H9 (cell line): ENCODE measurements around the gene APOL4. TPM values are rescaled to one million over a fixed set of nuclear protein-coding genes. Genes with fewer than 3 reads are reported as not detected.
"Not testable (repeated sequence)": the region's sequence is repeated elsewhere in the genome, so short reads cannot be mapped to it uniquely, and the experiment has no call there.

Experiments used
- DNase-seq: peaks from one replicate; pipeline ENCODE4 v3.0.0-alpha.2; 2017
- H2AFZ ChIP-seq: one replicate; pipeline ENCODE4 v1.6.1; 2013; ENCODE audit warnings: mild to moderate bottlenecking, low read length, control low read depth, moderate library complexity
- H2AK5ac ChIP-seq: 2 replicates; pipeline ENCODE4 v1.6.1; 2013; ENCODE audit warnings: low read length, control low read depth, mixed read lengths; ENCODE audit not compliant: insufficient read length
- H2BK120ac ChIP-seq: one replicate; pipeline ENCODE4 v1.6.1; 2013; ENCODE audit warnings: low read depth, mild to moderate bottlenecking, low read length, control low read depth, inconsistent platforms; ENCODE audit not compliant: poor library complexity, severe bottlenecking
- H2BK12ac ChIP-seq: 2 replicates; pipeline ENCODE4 v1.6.1; 2013; ENCODE audit warnings: low read length, control low read depth, mixed read lengths, low read depth; ENCODE audit not compliant: insufficient read length
- H2BK15ac ChIP-seq: 2 replicates; pipeline ENCODE4 v1.6.1; 2013; ENCODE audit warnings: low read depth, low read length, control low read depth
- H2BK20ac ChIP-seq: one replicate; pipeline ENCODE4 v1.6.1; 2013; ENCODE audit warnings: low read depth, mild to moderate bottlenecking, low read length, control low read depth, inconsistent platforms; ENCODE audit not compliant: poor library complexity, severe bottlenecking
- H2BK5ac ChIP-seq: 2 replicates; pipeline ENCODE4 v1.6.1; 2013; ENCODE audit warnings: low read length, control low read depth, mixed read lengths; ENCODE audit not compliant: insufficient read length
- H3K14ac ChIP-seq: 2 replicates; pipeline ENCODE4 v1.6.1; 2013; ENCODE audit warnings: low read length, control low read depth; ENCODE audit not compliant: insufficient read depth
- H3K18ac ChIP-seq: 2 replicates; pipeline ENCODE4 v1.6.1; 2013; ENCODE audit warnings: low read depth, mild to moderate bottlenecking, mixed read lengths, low read length, control low read depth; ENCODE audit not compliant: insufficient read length
- H3K23ac ChIP-seq: 2 replicates; pipeline ENCODE4 v1.6.1; 2013; ENCODE audit warnings: low read length, control low read depth, mixed read lengths, low read depth; ENCODE audit not compliant: insufficient read length
- H3K23me2 ChIP-seq: 2 replicates; pipeline ENCODE4 v1.6.1; 2013; ENCODE audit warnings: low read depth, mild to moderate bottlenecking, mixed read lengths, low read length, control low read depth; ENCODE audit not compliant: insufficient read length, poor library complexity, severe bottlenecking
- H3K27ac ChIP-seq: 2 replicates; pipeline ENCODE4 v1.5.1; 2013; ENCODE audit warnings: low read length, control low read depth, mixed read lengths, low read depth; ENCODE audit not compliant: insufficient read length
- H3K27me3 ChIP-seq: 2 replicates; pipeline ENCODE4 v1.6.1; 2013; ENCODE audit warnings: low read length, control low read depth, inconsistent platforms; ENCODE audit not compliant: insufficient read depth
- H3K4ac ChIP-seq: 2 replicates; pipeline ENCODE4 v1.6.1; 2013; ENCODE audit warnings: low read depth, mild to moderate bottlenecking, control low read depth, inconsistent platforms, low read length, moderate library complexity
- H3K4me1 ChIP-seq: 2 replicates; pipeline ENCODE4 v1.6.1; 2013; ENCODE audit warnings: low read length, control low read depth, inconsistent platforms; ENCODE audit not compliant: insufficient read depth
- H3K4me2 ChIP-seq: 2 replicates; pipeline ENCODE4 v1.6.1; 2013; ENCODE audit warnings: low read length, control low read depth, mixed read lengths; ENCODE audit not compliant: insufficient read length, insufficient read depth
- H3K56ac ChIP-seq: 2 replicates; pipeline ENCODE4 v1.6.1; 2013; ENCODE audit warnings: low read depth, mild to moderate bottlenecking, mixed read lengths, low read length, control low read depth; ENCODE audit not compliant: insufficient read length
- H3K79me1 ChIP-seq: 2 replicates; pipeline ENCODE4 v1.6.1; 2013; ENCODE audit warnings: low read depth, mild to moderate bottlenecking, moderate library complexity, low read length, control low read depth, inconsistent platforms; ENCODE audit not compliant: insufficient read depth, poor library complexity, severe bottlenecking
- H3K79me2 ChIP-seq: 2 replicates; pipeline ENCODE4 v1.6.1; 2013; ENCODE audit warnings: low read length, control low read depth, inconsistent platforms; ENCODE audit not compliant: insufficient read depth
- H3K9ac ChIP-seq: 2 replicates; pipeline ENCODE4 v1.6.1; 2013; ENCODE audit warnings: low read length, control low read depth, mixed read lengths; ENCODE audit not compliant: insufficient read length; ENCODE audit errors: extremely low read depth
- H3K9me3 ChIP-seq: one replicate; pipeline ENCODE4 v1.6.1; 2013; ENCODE audit warnings: low read depth, low read length, inconsistent platforms; ENCODE audit not compliant: control insufficient read depth
- H3T11ph ChIP-seq: one replicate; pipeline ENCODE4 v1.6.1; 2013; ENCODE audit warnings: mild to moderate bottlenecking, low read length, control low read depth, inconsistent platforms
- H4K20me1 ChIP-seq: one replicate; pipeline ENCODE4 v1.6.1; 2013; ENCODE audit not compliant: control insufficient read depth, insufficient read length, insufficient read depth
- H4K5ac ChIP-seq: 2 replicates; pipeline ENCODE4 v1.6.1; 2013; ENCODE audit warnings: low read depth, mild to moderate bottlenecking, mixed read lengths, low read length, control low read depth; ENCODE audit not compliant: insufficient read length
- H4K8ac ChIP-seq: replicated peaks from 2 replicates; pipeline ENCODE4 v1.6.1; 2013; ENCODE audit warnings: low read length, control low read depth, mixed read lengths, low read depth; ENCODE audit not compliant: insufficient read length
- H4K91ac ChIP-seq: 2 replicates; pipeline ENCODE4 v1.6.1; 2013; ENCODE audit warnings: low read depth, mild to moderate bottlenecking, moderate library complexity, mixed read lengths, low read length, control low read depth; ENCODE audit not compliant: insufficient read length
- H3K27ac Mint-ChIP-seq, 3 experiments: 2 replicates in 2 of 3; 3 replicates in 1 of 3; pipeline ENCODE4 v1.8.0; 2020 to 2021; ENCODE audit warnings: mixed read lengths in 3 of 3, mild to moderate bottlenecking in 1 of 3, moderate library complexity in 1 of 3
- H3K27me3 Mint-ChIP-seq: 2 replicates; pipeline ENCODE4 v1.8.0; 2021; ENCODE audit warnings: low read depth, mild to moderate bottlenecking, moderate library complexity, mixed read lengths
- H3K36me3 Mint-ChIP-seq, 3 experiments: 2 replicates in 2 of 3; 3 replicates in 1 of 3; pipeline ENCODE4 v1.8.0; 2020 to 2021; ENCODE audit warnings: low read depth in 3 of 3, mixed read lengths in 3 of 3; ENCODE audit not compliant: insufficient read depth in 1 of 3
- H3K4me1 Mint-ChIP-seq, 2 experiments: 2 replicates each; pipeline ENCODE4 v1.8.0; 2020; ENCODE audit warnings: mixed read lengths in 2 of 2
- H3K4me3 Mint-ChIP-seq, 2 experiments: 2 replicates in 1 of 2; 3 replicates in 1 of 2; pipeline ENCODE4 v1.8.0; 2020 to 2021; ENCODE audit warnings: mild to moderate bottlenecking in 2 of 2, mixed read lengths in 2 of 2, moderate library complexity in 1 of 2
- H3K9me3 Mint-ChIP-seq, 2 experiments: 2 replicates in 1 of 2; 3 replicates in 1 of 2; pipeline ENCODE4 v1.8.0; 2020; ENCODE audit warnings: mild to moderate bottlenecking in 2 of 2, mixed read lengths in 2 of 2, moderate library complexity in 1 of 2
- WGBS: extraction: QIAGEN DNeasy Blood & Tissue Kit; methylation state at CpG from one replicate; pipeline ENCODE4 v1.1.7; 2013; ENCODE audit warnings: missing lambda C conversion rate, low lambda C conversion rate, mixed read lengths; ENCODE audit not compliant: insufficient read length; ENCODE audit errors: extremely low coverage; 5-methylcytosine and 5-hydroxymethylcytosine counted together
- total RNA-seq: library from RNA; stranded (reverse); gene quantifications from 2 replicates; pipeline ENCODE4 v1.2.1, GENCODE V29; 2021
- TF ChIP-seq, protein P1 (sequence below): fragments of 200-600 bp; sonication (generic); conservative IDR thresholded peaks from 3 replicates; pipeline ENCODE4 v1.8.0; 2021; ENCODE audit warnings: antibody characterized with exemption, mild to moderate bottlenecking

APOL4 gene
- total RNA-seq, 1 experiment from 2014 or later = not detected

DNA sequence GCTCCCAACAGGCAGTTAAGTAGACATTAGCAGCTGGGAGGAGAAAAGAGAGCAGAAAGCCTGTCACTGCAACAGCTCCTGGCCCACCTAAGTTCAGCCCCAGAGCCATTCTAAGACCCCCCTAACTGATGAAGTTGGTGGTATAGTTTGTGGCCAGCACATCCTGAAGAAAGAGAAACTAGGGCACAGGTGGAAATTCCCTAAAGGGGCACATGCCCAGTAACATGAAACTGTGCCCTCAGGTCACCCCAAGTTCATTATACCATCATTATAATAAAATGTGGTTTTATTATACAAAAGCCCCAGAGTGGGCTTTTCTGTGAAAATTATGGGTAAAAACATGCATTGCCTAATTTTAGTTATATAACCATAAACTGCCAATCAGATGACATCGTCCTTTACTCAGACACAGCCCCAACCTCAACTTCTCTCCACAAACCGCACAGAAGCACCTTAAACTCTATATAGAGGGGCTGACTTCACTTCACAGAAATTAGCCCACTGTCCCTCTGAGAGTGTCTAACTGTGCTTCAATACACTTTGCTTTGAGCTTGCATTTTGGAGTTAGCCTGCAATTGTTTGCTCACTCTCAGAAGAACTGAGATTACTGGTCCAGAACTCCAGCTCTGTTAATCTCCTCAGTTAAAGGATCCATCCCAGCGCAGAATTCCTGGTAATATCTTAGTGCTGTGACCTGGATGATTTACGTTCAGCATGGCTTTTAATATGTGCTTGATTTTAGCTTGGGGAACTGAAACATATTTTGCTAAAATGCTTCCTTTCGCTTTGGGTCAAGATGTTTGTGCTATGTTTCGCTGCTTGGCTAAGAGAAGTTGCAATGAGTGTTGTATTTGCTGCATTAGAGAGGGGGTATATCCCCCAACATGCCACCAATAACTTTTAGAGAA, 39.2 kb downstream of the APOL4 start:
- no peak overlapping the region for H3K14ac ChIP-seq
- TF ChIP-seq, protein P1, sequence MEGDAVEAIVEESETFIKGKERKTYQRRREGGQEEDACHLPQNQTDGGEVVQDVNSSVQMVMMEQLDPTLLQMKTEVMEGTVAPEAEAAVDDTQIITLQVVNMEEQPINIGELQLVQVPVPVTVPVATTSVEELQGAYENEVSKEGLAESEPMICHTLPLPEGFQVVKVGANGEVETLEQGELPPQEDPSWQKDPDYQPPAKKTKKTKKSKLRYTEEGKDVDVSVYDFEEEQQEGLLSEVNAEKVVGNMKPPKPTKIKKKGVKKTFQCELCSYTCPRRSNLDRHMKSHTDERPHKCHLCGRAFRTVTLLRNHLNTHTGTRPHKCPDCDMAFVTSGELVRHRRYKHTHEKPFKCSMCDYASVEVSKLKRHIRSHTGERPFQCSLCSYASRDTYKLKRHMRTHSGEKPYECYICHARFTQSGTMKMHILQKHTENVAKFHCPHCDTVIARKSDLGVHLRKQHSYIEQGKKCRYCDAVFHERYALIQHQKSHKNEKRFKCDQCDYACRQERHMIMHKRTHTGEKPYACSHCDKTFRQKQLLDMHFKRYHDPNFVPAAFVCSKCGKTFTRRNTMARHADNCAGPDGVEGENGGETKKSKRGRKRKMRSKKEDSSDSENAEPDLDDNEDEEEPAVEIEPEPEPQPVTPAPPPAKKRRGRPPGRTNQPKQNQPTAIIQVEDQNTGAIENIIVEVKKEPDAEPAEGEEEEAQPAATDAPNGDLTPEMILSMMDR = no peak
- H3K27ac Mint-ChIP-seq = no peak overlapping the region
- H2BK12ac ChIP-seq = no peak overlapping the region
- H3K4me1 ChIP-seq = no peaks in the 10 kb centered on the region
- no peak overlapping the region for H4K91ac ChIP-seq
- no peaks in the 10 kb centered on the region; a peak in 1 of 5 replicates for H3K9me3 Mint-ChIP-seq
- no peaks in the 10 kb centered on the region for H3K9me3 ChIP-seq
- WGBS = no CpG with 5 or more reads among the region's 6 CpGs
- peaks cover 7% of the 10 kb centered on the region for H3K27me3 Mint-ChIP-seq
- H3K4me3 Mint-ChIP-seq = no peak overlapping the region
- no peak overlapping the region for H4K8ac ChIP-seq
- no peak overlapping the region for H2BK120ac ChIP-seq
- no peaks in the 10 kb centered on the region for H3K27me3 ChIP-seq
- H3K36me3 Mint-ChIP-seq = no peaks in the 10 kb centered on the region
- H2BK5ac ChIP-seq = no peak overlapping the region
- no peak overlapping the region for H3K23ac ChIP-seq
- no peak overlapping the region for H3T11ph ChIP-seq
- H3K18ac ChIP-seq = no peak overlapping the region
- no peak overlapping the region for H3K27ac ChIP-seq
- H2BK20ac ChIP-seq = no peak overlapping the region
- peaks cover 9 to 23% of the 10 kb centered on the region in 2 experiments for H3K4me1 Mint-ChIP-seq
- H4K5ac ChIP-seq = no peak overlapping the region
- H3K4me2 ChIP-seq = no peak overlapping the region
- no peak overlapping the region for H2BK15ac ChIP-seq
- DNase-seq = no peak
- H3K4ac ChIP-seq = no peak overlapping the region
- H3K79me1 ChIP-seq = no peaks in the 10 kb centered on the region
- no peak overlapping the region for H2AK5ac ChIP-seq
- H3K56ac ChIP-seq = no peak overlapping the region
- no peaks in the 10 kb centered on the region for H3K79me2 ChIP-seq
- no peaks in the 10 kb centered on the region for H4K20me1 ChIP-seq
- H3K9ac ChIP-seq = no peak overlapping the region
- no peak overlapping the region for H2AFZ ChIP-seq
- no peaks in the 10 kb centered on the region for H3K23me2 ChIP-seq

DNA sequence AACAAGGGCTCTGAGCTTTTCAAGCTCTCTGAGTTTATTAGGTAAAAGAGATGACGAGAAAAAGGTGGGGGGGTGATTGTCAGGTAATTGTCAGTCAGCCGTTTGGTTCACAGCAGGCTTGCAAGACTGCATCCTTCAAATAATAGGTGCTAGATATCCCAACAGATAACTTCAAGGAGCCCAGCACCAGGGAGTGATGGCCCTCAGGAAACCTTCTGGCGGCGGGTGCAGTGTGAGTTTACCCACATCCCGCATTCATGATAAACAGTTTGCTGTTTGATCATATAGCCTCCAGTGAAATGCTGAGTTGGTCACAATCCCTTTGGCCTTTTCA, 39.8 kb downstream of the APOL4 start:
- H3K9me3 Mint-ChIP-seq, H3K14ac ChIP-seq, H3T11ph ChIP-seq, H4K20me1 ChIP-seq, H3K4me2 ChIP-seq, H3K23ac ChIP-seq, H2BK5ac ChIP-seq, H2AK5ac ChIP-seq, H3K79me1 ChIP-seq, H3K56ac ChIP-seq, H4K5ac ChIP-seq, H3K18ac ChIP-seq, H3K4me3 Mint-ChIP-seq, H3K27ac Mint-ChIP-seq, H3K9ac ChIP-seq, H3K27me3 ChIP-seq, H2BK12ac ChIP-seq, H3K4me1 ChIP-seq, DNase-seq, H3K36me3 Mint-ChIP-seq, H3K79me2 ChIP-seq, H3K4ac ChIP-seq, H2AFZ ChIP-seq, H2BK20ac ChIP-seq, H2BK120ac ChIP-seq, H3K27ac ChIP-seq, H4K91ac ChIP-seq, H2BK15ac ChIP-seq, H3K9me3 ChIP-seq, H3K27me3 Mint-ChIP-seq, H3K23me2 ChIP-seq, H4K8ac ChIP-seq: not testable (repeated sequence)
- WGBS = no CpG with 5 or more reads among the region's 5 CpGs
- H3K4me1 Mint-ChIP-seq = peaks cover 15 to 25% of the 10 kb centered on the region in 2 experiments
